ENCODE results near the gene FAM50B. TPM values are rescaled to one million over a fixed set of nuclear protein-coding genes. Genes with fewer than 3 reads are reported as not detected.

The FAM50B gene
- total RNA-seq, 2 donors from 2014 or later: 9.9 to 15.6 TPM

- DNase-seq (peak in 1 of 4 donors; percentile 3), ATAC-seq (no peak)
- Histone ChIP-seq H3K36me3 (replicated peaks in 1 of 2; ENCODE audit: insufficient read depth in 1 of 2, low read depth in 2 of 2) (no peaks in the 10 kb centered on the region), H3K27ac (no peak overlapping the region), H3K27me3 (no peaks in the 10 kb centered on the region), H3K4me3 (no peak overlapping the region), H3K4me1 (peaks cover 16% of the 10 kb centered on the region), H3K9me3 (no peaks in the 10 kb centered on the region)
- intact Hi-C loops (cut with DNase I): no loop called here
- TF ChIP-seq POLR2A (IDR thresholded peaks at IDR 0.05): no peak
- TF ChIP-seq CTCF (IDR thresholded peaks at IDR 0.05): no peak
- 93 to 94% methylated on average over 8 of the region's 8 CpGs for WGBS, 2 donors
Measured at GRCh38 chr6:3871939-3872338, 22.8 kb downstream of the FAM50B start.

- H3K9me3 ChIP-seq: no peaks in the 10 kb centered on the region
- H3K4me3 ChIP-seq: no peak overlapping the region
- H3K36me3 ChIP-seq (replicated peaks in 1 of 2; ENCODE audit: insufficient read depth in 1 of 2, low read depth in 2 of 2): no peaks in the 10 kb centered on the region
- intact Hi-C loops (cut with DNase I): no loop called here
- DNase-seq (peak in 1 of 4 donors; percentile 5), ATAC-seq (no peak)
- no peaks in the 10 kb centered on the region for H3K27me3 ChIP-seq
- peaks cover 16% of the 10 kb centered on the region for H3K4me1 ChIP-seq
- no peak overlapping the region for H3K27ac ChIP-seq
- TF ChIP-seq POLR2A (IDR thresholded peaks at IDR 0.05): no peak
- no peak for TF ChIP-seq CTCF (IDR thresholded peaks at IDR 0.05)
- WGBS, 2 donors: 81 to 85% methylated on average over 9 to 12 of the region's 12 CpGs
Measured at GRCh38 chr6:3872370-3872854, 23.2 kb downstream of the FAM50B start.

- Histone ChIP-seq H3K9me3 (no peaks in the 10 kb centered on the region), H3K36me3 (replicated peaks in 1 of 2; ENCODE audit: insufficient read depth in 1 of 2, low read depth in 2 of 2) (no peaks in the 10 kb centered on the region), H3K4me1 (peaks cover 16% of the 10 kb centered on the region), H3K27me3 (no peaks in the 10 kb centered on the region), H3K4me3 (no peak overlapping the region), H3K27ac (no peak overlapping the region)
- 75 to 84% methylated on average over 4 of the region's 4 CpGs for WGBS, 2 donors
- intact Hi-C loops (cut with DNase I): no loop called here
- DNase-seq (peak in 1 of 4 donors; percentile 1), ATAC-seq (no peak)
- no peak for TF ChIP-seq CTCF (IDR thresholded peaks at IDR 0.05)
- TF ChIP-seq POLR2A (IDR thresholded peaks at IDR 0.05): no peak
Measured at GRCh38 chr6:3873051-3873450, 23.9 kb downstream of the FAM50B start.

GRCh38 chr6:3874069-3874468, 24.9 kb downstream of the FAM50B start:
- Histone ChIP-seq H3K27me3 (no peaks in the 10 kb centered on the region), H3K36me3 (replicated peaks in 1 of 2; ENCODE audit: insufficient read depth in 1 of 2, low read depth in 2 of 2) (no peaks in the 10 kb centered on the region), H3K4me3 (no peak overlapping the region), H3K9me3 (no peaks in the 10 kb centered on the region), H3K4me1 (peaks cover 16% of the 10 kb centered on the region), H3K27ac (no peak overlapping the region)
- intact Hi-C loops (cut with DNase I): no loop called here
- DNase-seq (peak in 1 of 4 donors; percentile 7), ATAC-seq (no peak)
- WGBS, 2 donors: 80 to 82% methylated on average over 2 to 4 of the region's 4 CpGs
- TF ChIP-seq CTCF (IDR thresholded peaks at IDR 0.05): no peak
- no peak for TF ChIP-seq POLR2A (IDR thresholded peaks at IDR 0.05)

- Histone ChIP-seq H3K4me3 (no peak overlapping the region), H3K36me3 (replicated peaks in 1 of 2; ENCODE audit: insufficient read depth in 1 of 2, low read depth in 2 of 2) (no peaks in the 10 kb centered on the region), H3K27ac (no peak overlapping the region), H3K4me1 (peaks cover 2% of the 10 kb centered on the region), H3K27me3 (no peaks in the 10 kb centered on the region), H3K9me3 (no peaks in the 10 kb centered on the region)
- intact Hi-C loops (cut with DNase I): no loop called here
- ATAC-seq (no peak), DNase-seq (no peak)
- TF ChIP-seq CTCF (IDR thresholded peaks at IDR 0.05) (no peak), POLR2A (IDR thresholded peaks at IDR 0.05) (no peak)
- 87 to 88% methylated on average over 5 of the region's 5 CpGs for WGBS, 2 donors
Measured at GRCh38 chr6:3875486-3875885, 26.3 kb downstream of the FAM50B start.
